Epidermal melanocyte (primary cell): ENCODE measurements around the gene TMEM150B.
"Not testable (repeated sequence)": the region's sequence is repeated elsewhere in the genome, so short reads cannot be mapped to it uniquely, and the experiment has no call there.

Experiments
- DNase-seq: peaks from one replicate; pipeline ENCODE4 v3.0.0; 2011; ENCODE audit warnings: low spot score; ENCODE audit not compliant: insufficient read length

The TMEM150B gene

GRCh38 chr19:55339889-55340783 is 15.0 kb upstream of the TMEM150B start:
- no peak for DNase-seq

- DNase-seq = peak; percentile 98
Measured at GRCh38 chr19:55339105-55339888, 14.2 kb upstream of the TMEM150B start, which contains the start of gene KMT5C. TSS of gene KMT5C (plus strand) at chr19:55339876. CDS start at chr19:55341937, 2,061 bp downstream.

- DNase-seq = no peak
Measured at GRCh38 chr19:55336101-55336500, 11.0 kb upstream of the TMEM150B start.

GRCh38 chr19:55333870-55334269 is 8.7 kb upstream of the TMEM150B start:
- no peak for DNase-seq

GRCh38 chr19:55329791-55330190 is 4.7 kb upstream of the TMEM150B start:
- DNase-seq = not testable (repeated sequence)

- DNase-seq = not testable (repeated sequence)
Measured at GRCh38 chr19:55328774-55329318, 3.7 kb upstream of the TMEM150B start.

- no peak for DNase-seq
Measured at GRCh38 chr19:55324662-55325061, 479 bp downstream of the TMEM150B start.

GRCh38 chr19:55322204-55322885 is 2.8 kb downstream of the TMEM150B start:
- DNase-seq = no peak

GRCh38 chr19:55321466-55322137 is 3.5 kb downstream of the TMEM150B start:
- no peak for DNase-seq

- no peak for DNase-seq
Measured at GRCh38 chr19:55320844-55321419, 4.2 kb downstream of the TMEM150B start.

GRCh38 chr19:55319785-55320184 is 5.4 kb downstream of the TMEM150B start:
- DNase-seq = peak; percentile 83

- DNase-seq = peak; percentile 8
Measured at GRCh38 chr19:55316646-55317045, 8.5 kb downstream of the TMEM150B start.

GRCh38 chr19:55315956-55316525 is 9.1 kb downstream of the TMEM150B start:
- DNase-seq = no peak

- no peak for DNase-seq
Measured at GRCh38 chr19:55314396-55314795, 10.7 kb downstream of the TMEM150B start.

- no peak for DNase-seq
Measured at GRCh38 chr19:55312621-55313512, 12.3 kb downstream of the TMEM150B start.

- DNase-seq = no peak
Measured at GRCh38 chr19:55311797-55312196, 13.3 kb downstream of the TMEM150B start.

- DNase-seq = no peak
Measured at GRCh38 chr19:55311397-55311796, 13.7 kb downstream of the TMEM150B start.

- no peak for DNase-seq
Measured at GRCh38 chr19:55310498-55310897, 14.6 kb downstream of the TMEM150B start.

GRCh38 chr19:55309448-55309847 is 15.7 kb downstream of the TMEM150B start:
- DNase-seq = no peak
